Testis (tissue), 3 donors: ENCODE results near the gene LSP1. TPM values are rescaled to one million over a fixed set of nuclear protein-coding genes. Genes with fewer than 3 reads are reported as not detected.

ENCODE experiments used
- DNase-seq: peaks from one replicate; pipeline ENCODE4 v3.0.0-alpha.2; 2019
- H3K27ac ChIP-seq, 2 donors: fragments of 200-600 bp; sonication (generic); one replicate each; pipeline ENCODE4 v1.5.1; 2019
- H3K27me3 ChIP-seq: fragments of 200-600 bp; sonication (generic); one replicate; pipeline ENCODE4 v1.5.1; 2019
- H3K36me3 ChIP-seq: fragments of 200-600 bp; sonication (generic); one replicate; pipeline ENCODE4 v1.5.1; 2017; ENCODE audit warnings: low read depth; ENCODE audit errors: missing control alignments
- H3K4me1 ChIP-seq: fragments of 200-600 bp; sonication (generic); one replicate; pipeline ENCODE4 v1.5.1; 2019
- H3K4me3 ChIP-seq, 2 donors: fragments of 200-600 bp; sonication (generic); one replicate each; pipeline ENCODE4 v1.5.1; 2017 to 2019
- H3K9me3 ChIP-seq: fragments of 200-600 bp; sonication (generic); one replicate; pipeline ENCODE4 v1.5.1; 2017
- POLR2A ChIP-seq: fragments of 450-650 bp; IDR thresholded peaks from one replicate; pipeline ENCODE4 v1.6.1; 2017; ENCODE audit warnings: antibody characterized with exemption, mild to moderate bottlenecking, moderate library complexity
- WGBS, 2 donors: methylation state at CpG; one replicate each; pipeline ENCODE4 v1.1.5; 2018; 5-methylcytosine and 5-hydroxymethylcytosine counted together
- intact Hi-C: fragments of 100-400 bp; cut with DNase I; formaldehyde crosslinking; loops from one replicate; pipeline ENCODE4 v1.15.1; 2023; ENCODE audit warnings: low total_unique reads
- polyA plus RNA-seq: library from polyadenylated mRNA; stranded (reverse); fragments of 350-450 nt; fragmentation: Illumina TruSeq; extraction: RNeasy Lipid Tissue Mini Kit (QIAGEN cat#74804); gene quantifications from one replicate; pipeline ENCODE4 v1.2.3, GENCODE V29; 2014; ENCODE audit warnings: low read depth, low replicate concordance; ENCODE audit not compliant: insufficient read depth
- total RNA-seq, 2 donors: library from RNA; depleted of rRNA; stranded (reverse); fragments of >200 nt; gene quantifications; one replicate each; pipeline ENCODE4 v1.2.3, GENCODE V29; 2016
- TF ChIP-seq, protein P1 (sequence below), 3 experiments: fragments of 450-650 bp in 2 of 3; fragments of 200-600 bp in 1 of 3; sonication (generic) in 1 of 3; IDR thresholded peaks; one replicate each; pipeline ENCODE4 v1.5.1; 2016 to 2019; ENCODE audit warnings: antibody characterized with exemption in 3 of 3, mild to moderate bottlenecking in 2 of 3, moderate library complexity in 1 of 3

The LSP1 gene
- total and polyA plus RNA-seq, 3 donors from 2014 or later: 13.0 to 50.1 (median 19.9) TPM

DNA sequence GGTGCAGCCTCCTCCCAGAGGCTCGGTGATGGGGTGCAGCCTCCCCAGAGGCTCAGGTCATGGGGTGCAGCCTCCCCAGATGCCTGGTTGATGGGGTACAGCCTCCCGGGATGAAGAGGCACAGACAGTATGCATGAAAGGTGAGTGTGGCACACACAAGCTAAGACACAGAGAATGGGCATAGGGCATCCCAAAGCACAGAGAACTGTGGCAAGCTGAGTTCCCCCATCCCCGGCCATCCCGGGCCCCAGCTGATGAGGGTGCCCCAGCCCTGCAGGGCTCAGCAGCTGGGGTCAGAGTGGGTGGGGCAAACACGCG lies 22.9 kb upstream of the LSP1 start:
- Histone ChIP-seq H3K4me1 (peaks cover 19% of the 10 kb centered on the region), H3K4me3 (no peak overlapping the region), H3K27me3 (no peaks in the 10 kb centered on the region), H3K36me3 (no peaks in the 10 kb centered on the region), H3K27ac (no peak overlapping the region), H3K9me3 (no peaks in the 10 kb centered on the region)
- no peak for DNase-seq
- TF ChIP-seq, protein P1, sequence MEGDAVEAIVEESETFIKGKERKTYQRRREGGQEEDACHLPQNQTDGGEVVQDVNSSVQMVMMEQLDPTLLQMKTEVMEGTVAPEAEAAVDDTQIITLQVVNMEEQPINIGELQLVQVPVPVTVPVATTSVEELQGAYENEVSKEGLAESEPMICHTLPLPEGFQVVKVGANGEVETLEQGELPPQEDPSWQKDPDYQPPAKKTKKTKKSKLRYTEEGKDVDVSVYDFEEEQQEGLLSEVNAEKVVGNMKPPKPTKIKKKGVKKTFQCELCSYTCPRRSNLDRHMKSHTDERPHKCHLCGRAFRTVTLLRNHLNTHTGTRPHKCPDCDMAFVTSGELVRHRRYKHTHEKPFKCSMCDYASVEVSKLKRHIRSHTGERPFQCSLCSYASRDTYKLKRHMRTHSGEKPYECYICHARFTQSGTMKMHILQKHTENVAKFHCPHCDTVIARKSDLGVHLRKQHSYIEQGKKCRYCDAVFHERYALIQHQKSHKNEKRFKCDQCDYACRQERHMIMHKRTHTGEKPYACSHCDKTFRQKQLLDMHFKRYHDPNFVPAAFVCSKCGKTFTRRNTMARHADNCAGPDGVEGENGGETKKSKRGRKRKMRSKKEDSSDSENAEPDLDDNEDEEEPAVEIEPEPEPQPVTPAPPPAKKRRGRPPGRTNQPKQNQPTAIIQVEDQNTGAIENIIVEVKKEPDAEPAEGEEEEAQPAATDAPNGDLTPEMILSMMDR (IDR thresholded peaks at IDR 0.05): no peak
- intact Hi-C loops: loop anchor here (5.0 to 10.0 kb wide), 3 partner anchors 138 to 325 kb away; no protein-coding TSS in a partner anchor
- WGBS, 2 donors: 65 to 81% methylated on average over 4 to 6 of the region's 6 CpGs

DNA sequence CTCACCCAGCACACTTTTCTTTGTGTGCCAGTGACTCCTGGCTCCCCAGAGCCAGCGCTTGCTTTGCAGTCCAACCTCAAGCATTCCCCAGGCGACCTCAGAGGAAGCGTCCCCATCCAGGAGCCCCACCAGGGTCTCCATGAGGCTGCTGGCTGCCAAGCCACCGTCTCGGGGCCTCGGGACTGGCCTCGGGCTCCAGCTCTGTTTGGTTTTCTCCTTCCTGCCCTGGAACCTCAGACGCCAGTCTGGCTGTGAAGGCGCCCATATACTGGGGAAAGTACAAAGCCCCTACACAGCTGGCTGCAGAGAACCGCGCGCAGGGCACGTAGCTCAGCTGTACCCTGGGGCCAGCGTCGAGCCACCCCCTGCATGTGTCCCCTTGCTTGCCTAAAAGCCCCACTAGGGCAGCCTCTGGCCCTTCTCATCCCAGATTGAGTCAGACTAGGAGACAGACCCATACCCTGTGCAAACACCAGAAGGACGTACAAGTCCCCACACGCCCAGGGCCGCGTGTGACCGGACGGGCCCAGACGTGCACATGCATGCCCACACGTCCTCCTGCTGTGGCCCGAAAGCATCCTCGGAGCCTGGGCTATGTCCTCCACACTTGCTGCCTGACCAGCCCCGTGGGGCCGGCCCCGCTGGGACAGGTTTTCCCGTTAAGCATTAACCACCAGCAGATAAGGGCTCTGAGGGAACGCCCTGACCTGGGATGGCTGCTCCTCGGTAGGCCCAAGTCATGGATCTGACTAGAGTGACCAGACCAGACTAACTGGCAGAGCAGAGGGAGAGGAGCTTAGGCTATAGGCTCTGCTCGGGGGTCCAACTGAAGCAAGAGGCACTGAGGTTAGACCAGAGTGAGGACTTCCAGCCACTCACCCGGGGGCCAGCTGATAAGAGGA lies 22.3 kb upstream of the LSP1 start:
- Histone ChIP-seq H3K36me3 (no peaks in the 10 kb centered on the region), H3K4me3 (no peak overlapping the region), H3K9me3 (no peaks in the 10 kb centered on the region), H3K27me3 (no peaks in the 10 kb centered on the region), H3K27ac (no peak overlapping the region), H3K4me1 (peaks cover 17% of the 10 kb centered on the region)
- DNase-seq: no peak
- intact Hi-C loops: loop anchor here (5.0 to 10.0 kb wide), 3 partner anchors 138 to 324 kb away; no protein-coding TSS in a partner anchor
- WGBS, 2 donors: 84 to 85% methylated on average over 12 to 33 of the region's 33 CpGs
- TF ChIP-seq, protein P1 (IDR thresholded peaks at IDR 0.05): no peak
- no peak for TF ChIP-seq POLR2A

DNA sequence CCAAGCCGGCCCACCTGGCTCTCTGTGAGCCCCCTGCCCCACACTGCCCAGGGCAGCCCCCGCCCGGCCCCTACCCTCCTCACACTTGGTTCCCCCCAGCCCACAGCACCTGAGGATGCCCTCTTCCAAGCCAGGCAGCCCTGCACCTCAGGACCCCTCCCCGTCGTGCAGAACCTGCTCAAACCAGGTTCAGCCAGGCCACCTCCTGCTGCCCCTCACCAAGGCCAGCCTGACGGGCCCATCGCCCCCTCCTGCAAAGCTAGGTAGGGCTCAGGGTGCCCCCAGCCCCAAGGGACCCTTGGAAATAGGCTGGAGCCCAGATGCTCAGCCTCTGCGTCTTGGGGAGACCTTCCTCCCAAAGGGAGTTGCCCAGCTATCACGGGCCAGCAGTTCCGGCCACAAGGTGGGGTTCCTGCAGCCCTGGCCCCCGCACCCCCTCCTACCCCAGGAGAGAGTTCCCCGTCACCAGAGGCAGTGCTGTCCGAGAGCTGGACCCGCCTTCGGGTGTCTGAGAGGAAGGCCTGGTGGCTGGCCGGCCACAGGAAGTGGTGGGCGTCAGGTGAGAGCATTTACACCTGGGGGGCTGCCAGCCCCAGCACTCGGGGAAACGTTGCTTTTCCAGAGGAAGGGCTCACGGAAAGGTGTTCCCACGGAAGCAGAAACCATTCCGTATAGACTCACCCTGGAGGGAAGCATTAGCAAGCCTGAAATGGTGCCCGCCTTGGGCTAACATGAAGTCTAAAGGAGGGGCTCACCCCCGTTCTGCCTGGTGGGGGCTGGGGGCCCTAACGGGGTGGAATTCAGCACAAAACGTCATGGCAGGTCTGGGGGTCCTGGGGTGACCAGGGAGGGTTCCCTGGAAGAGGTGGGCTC lies 21.3 kb upstream of the LSP1 start:
- peaks cover 15% of the 10 kb centered on the region for H3K4me1 ChIP-seq
- H3K36me3 ChIP-seq: no peaks in the 10 kb centered on the region
- WGBS, 2 donors: 72 to 85% methylated on average over 17 to 26 of the region's 26 CpGs
- H3K4me3 ChIP-seq: no peak overlapping the region
- DNase-seq: no peak
- no peaks in the 10 kb centered on the region for H3K27me3 ChIP-seq
- TF ChIP-seq POLR2A: no peak
- TF ChIP-seq, protein P1 (IDR thresholded peaks at IDR 0.05): no peak
- no peak overlapping the region for H3K27ac ChIP-seq
- H3K9me3 ChIP-seq: no peaks in the 10 kb centered on the region
- intact Hi-C loops: loop anchor here (5.0 to 10.0 kb wide), 3 partner anchors 139 to 323 kb away; no protein-coding TSS in a partner anchor

DNA sequence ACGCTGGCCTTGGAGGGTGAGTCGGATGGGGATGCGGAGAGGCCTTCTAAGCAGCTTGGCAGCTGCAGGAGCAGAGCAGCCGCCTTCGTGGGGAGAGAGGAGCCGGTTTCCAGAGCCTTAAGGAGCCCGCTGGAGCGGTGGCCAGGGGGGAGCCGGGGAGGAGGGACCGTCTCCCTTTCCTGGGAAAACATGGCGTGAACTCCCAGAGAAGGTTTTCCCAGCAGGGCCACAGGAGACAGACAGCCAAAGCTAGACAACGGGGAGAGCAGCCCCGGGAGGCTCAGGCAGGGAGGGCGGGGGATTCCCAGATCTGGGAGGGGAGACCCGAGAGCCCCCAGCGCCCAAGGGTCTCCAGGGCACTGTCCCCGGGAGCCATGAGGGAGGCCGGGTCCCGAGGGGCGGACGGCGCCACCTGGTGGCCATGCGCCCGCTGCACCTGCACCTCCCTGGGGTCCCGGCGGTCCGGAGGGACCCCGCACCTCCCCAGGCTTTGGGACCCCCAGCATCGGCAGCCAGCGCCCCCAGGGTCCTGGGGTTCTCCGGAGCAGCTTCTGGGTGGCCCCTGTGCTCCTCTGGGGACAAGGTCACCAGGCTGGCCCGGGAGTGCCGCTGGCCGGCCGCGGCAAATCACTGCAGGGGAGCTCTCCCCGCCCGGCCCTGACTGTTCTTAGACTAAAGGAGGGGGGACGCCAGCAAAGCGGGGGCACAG lies 20.5 kb upstream of the LSP1 start:
- Histone ChIP-seq H3K9me3 (no peaks in the 10 kb centered on the region), H3K27me3 (no peaks in the 10 kb centered on the region), H3K36me3 (no peaks in the 10 kb centered on the region), H3K27ac (no peak overlapping the region), H3K4me3 (peak overlapping the region in 1 of 2 donors; percentile 15), H3K4me1 (peaks cover 7% of the 10 kb centered on the region)
- WGBS, 2 donors: 17 to 23% methylated on average over 13 to 39 of the region's 40 CpGs
- intact Hi-C loops: loop anchor here (5.0 to 10.0 kb wide), 3 partner anchors 140 to 322 kb away; no protein-coding TSS in a partner anchor
- TF ChIP-seq, protein P1 (IDR thresholded peaks at IDR 0.05): peak; percentile 97 to 99 (median 99)
- TF ChIP-seq POLR2A: no peak
- peak; percentile 70 for DNase-seq
